ENCODE data around the gene MUC6. TPM values are rescaled to one million over a fixed set of nuclear protein-coding genes. Genes with fewer than 3 reads are reported as not detected.

MUC6 gene
- total RNA-seq, 1 experiment from 2014 or later: not detected

GRCh38 chr11:1009371-1009770 lies 27.1 kb downstream of the MUC6 start:
- Mint-ChIP-seq H3K27ac (no peak overlapping the region), H3K36me3 (ENCODE audit: insufficient read depth in 1 of 3, low read depth in 3 of 3) (peaks cover 18 to 54% (median 49%) of the 10 kb centered on the region in 3 experiments; a peak in 6 of 7 replicates), H3K9me3 (no peaks in the 10 kb centered on the region; a peak in 1 of 5 replicates), H3K27me3 (ENCODE audit: low read depth) (no peaks in the 10 kb centered on the region), H3K4me1 (0 out of 4 replicates have a peak, but pooled peaks cover 0 to 3% of the 10 kb centered on the region in 2 experiments), H3K4me3 (no peak overlapping the region)
- H3K79me2 ChIP-seq (ENCODE audit: insufficient read depth, low read length): no peaks in the 10 kb centered on the region
- H4K5ac ChIP-seq (ENCODE audit: insufficient read length, low read depth, low read length): no peak overlapping the region
- no peak overlapping the region for H2BK15ac ChIP-seq (ENCODE audit: low read depth, low read length)
- H4K20me1 ChIP-seq (ENCODE audit: control insufficient read depth, insufficient read depth, insufficient read length): no peaks in the 10 kb centered on the region
- no peak overlapping the region for H3K56ac ChIP-seq (ENCODE audit: insufficient read length, low read depth, low read length)
- no peak overlapping the region for H3K23ac ChIP-seq (ENCODE audit: insufficient read length, low read depth, low read length)
- TF ChIP-seq, protein P1, sequence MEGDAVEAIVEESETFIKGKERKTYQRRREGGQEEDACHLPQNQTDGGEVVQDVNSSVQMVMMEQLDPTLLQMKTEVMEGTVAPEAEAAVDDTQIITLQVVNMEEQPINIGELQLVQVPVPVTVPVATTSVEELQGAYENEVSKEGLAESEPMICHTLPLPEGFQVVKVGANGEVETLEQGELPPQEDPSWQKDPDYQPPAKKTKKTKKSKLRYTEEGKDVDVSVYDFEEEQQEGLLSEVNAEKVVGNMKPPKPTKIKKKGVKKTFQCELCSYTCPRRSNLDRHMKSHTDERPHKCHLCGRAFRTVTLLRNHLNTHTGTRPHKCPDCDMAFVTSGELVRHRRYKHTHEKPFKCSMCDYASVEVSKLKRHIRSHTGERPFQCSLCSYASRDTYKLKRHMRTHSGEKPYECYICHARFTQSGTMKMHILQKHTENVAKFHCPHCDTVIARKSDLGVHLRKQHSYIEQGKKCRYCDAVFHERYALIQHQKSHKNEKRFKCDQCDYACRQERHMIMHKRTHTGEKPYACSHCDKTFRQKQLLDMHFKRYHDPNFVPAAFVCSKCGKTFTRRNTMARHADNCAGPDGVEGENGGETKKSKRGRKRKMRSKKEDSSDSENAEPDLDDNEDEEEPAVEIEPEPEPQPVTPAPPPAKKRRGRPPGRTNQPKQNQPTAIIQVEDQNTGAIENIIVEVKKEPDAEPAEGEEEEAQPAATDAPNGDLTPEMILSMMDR (conservative IDR thresholded peaks at IDR 0.05): no peak
- H3K4me2 ChIP-seq (ENCODE audit: insufficient read depth, insufficient read length, low read length): no peak overlapping the region
- no peak overlapping the region for H3T11ph ChIP-seq (ENCODE audit: low read length)
- WGBS (ENCODE audit: extremely low coverage, insufficient read length, low lambda C conversion rate): no CpG with 5 or more reads among the region's 33 CpGs
- no peaks in the 10 kb centered on the region for H3K23me2 ChIP-seq (ENCODE audit: insufficient read length, low read depth, low read length, poor library complexity, severe bottlenecking)
- H3K4ac ChIP-seq (ENCODE audit: low read depth, low read length): no peak overlapping the region
- no peaks in the 10 kb centered on the region for H3K79me1 ChIP-seq (ENCODE audit: insufficient read depth, low read depth, low read length, poor library complexity, severe bottlenecking)
- H3K9me3 ChIP-seq (ENCODE audit: control insufficient read depth, low read depth, low read length): no peaks in the 10 kb centered on the region
- H2BK20ac ChIP-seq (ENCODE audit: low read depth, low read length, poor library complexity, severe bottlenecking): no peak overlapping the region
- H3K9ac ChIP-seq (ENCODE audit: extremely low read depth, insufficient read length, low read length): no peak overlapping the region
- no peak overlapping the region for H2BK5ac ChIP-seq (ENCODE audit: insufficient read length, low read length)
- H2BK12ac ChIP-seq (ENCODE audit: insufficient read length, low read depth, low read length): no peak overlapping the region
- no peaks in the 10 kb centered on the region for H3K4me1 ChIP-seq (ENCODE audit: insufficient read depth, low read length)
- no peak overlapping the region for H2AFZ ChIP-seq (ENCODE audit: low read length)
- no peak for DNase-seq
- no peak overlapping the region for H3K18ac ChIP-seq (ENCODE audit: insufficient read length, low read depth, low read length)
- H2AK5ac ChIP-seq (ENCODE audit: insufficient read length, low read length): no peak overlapping the region
- no peaks in the 10 kb centered on the region for H3K27me3 ChIP-seq (ENCODE audit: insufficient read depth, low read length)
- H3K14ac ChIP-seq (ENCODE audit: insufficient read depth, low read length): no peak overlapping the region
- H4K91ac ChIP-seq (ENCODE audit: insufficient read length, low read depth, low read length): no peak overlapping the region
- H4K8ac ChIP-seq (replicated peaks; ENCODE audit: insufficient read length, low read depth, low read length): no peak overlapping the region
- no peak overlapping the region for H2BK120ac ChIP-seq (ENCODE audit: low read depth, low read length, poor library complexity, severe bottlenecking)
- H3K27ac ChIP-seq (ENCODE audit: insufficient read length, low read depth, low read length): no peak overlapping the region

All from H9 (cell line).